ENCODE results near the gene DAPK1.

Gene DAPK1

GRCh38 chr9:87714819-87715218 lies 217.2 kb downstream of the DAPK1 start:
- TF ChIP-seq CTCF (IDR thresholded peaks at IDR 0.05; ENCODE audit: low read depth, low read length) = no peak
- DNase-seq (ENCODE audit: extremely low read depth, low read depth) = peak; percentile 50

- DNase-seq (ENCODE audit: extremely low read depth, low read depth) = no peak
- no peak for TF ChIP-seq CTCF (IDR thresholded peaks at IDR 0.05; ENCODE audit: low read depth, low read length)
Observed at GRCh38 chr9:87716141-87716540, 218.5 kb downstream of the DAPK1 start.

GRCh38 chr9:87717456-87717855 lies 219.8 kb downstream of the DAPK1 start:
- DNase-seq (ENCODE audit: extremely low read depth, low read depth) = no peak
- TF ChIP-seq CTCF (IDR thresholded peaks at IDR 0.05; ENCODE audit: low read depth, low read length) = no peak

GRCh38 chr9:87718231-87718630 lies 220.6 kb downstream of the DAPK1 start:
- TF ChIP-seq CTCF (IDR thresholded peaks at IDR 0.05; ENCODE audit: low read depth, low read length) = no peak

GRCh38 chr9:87718852-87719612 lies 221.4 kb downstream of the DAPK1 start:
- TF ChIP-seq CTCF (IDR thresholded peaks at IDR 0.05; ENCODE audit: low read depth, low read length) = no peak
- no peak for DNase-seq (ENCODE audit: extremely low read depth, low read depth)

More at GRCh38 chr9:87718231-87718630, 220.6 kb downstream of the DAPK1 start:
- DNase-seq (ENCODE audit: extremely low read depth, low read depth) = no peak

- DNase-seq (ENCODE audit: extremely low read depth, low read depth) = no peak
- no peak for TF ChIP-seq CTCF (IDR thresholded peaks at IDR 0.05; ENCODE audit: low read depth, low read length)
Observed at GRCh38 chr9:87720173-87720572, 222.5 kb downstream of the DAPK1 start.

GRCh38 chr9:87722393-87723088 lies 224.9 kb downstream of the DAPK1 start:
- TF ChIP-seq CTCF (IDR thresholded peaks at IDR 0.05; ENCODE audit: low read depth, low read length) = no peak
- DNase-seq (ENCODE audit: extremely low read depth, low read depth) = no peak
